ENCODE measurements around the gene TTC1. TPM values are rescaled to one million over a fixed set of nuclear protein-coding genes. Genes with fewer than 3 reads are reported as not detected.

TTC1 gene
- total RNA-seq, 1 donor: 51.0 TPM

- DNase-seq (ENCODE audit: low read depth): peak; percentile 18
- no peak for TF ChIP-seq CTCF (IDR thresholded peaks at IDR 0.05; ENCODE audit: insufficient read depth, low read depth, low read length)
- no peak overlapping the region for H3K4me3 ChIP-seq (ENCODE audit: low read depth, low read length)
Measured at GRCh38 chr5:160018945-160019625, 10.1 kb downstream of the TTC1 start.

DNA sequence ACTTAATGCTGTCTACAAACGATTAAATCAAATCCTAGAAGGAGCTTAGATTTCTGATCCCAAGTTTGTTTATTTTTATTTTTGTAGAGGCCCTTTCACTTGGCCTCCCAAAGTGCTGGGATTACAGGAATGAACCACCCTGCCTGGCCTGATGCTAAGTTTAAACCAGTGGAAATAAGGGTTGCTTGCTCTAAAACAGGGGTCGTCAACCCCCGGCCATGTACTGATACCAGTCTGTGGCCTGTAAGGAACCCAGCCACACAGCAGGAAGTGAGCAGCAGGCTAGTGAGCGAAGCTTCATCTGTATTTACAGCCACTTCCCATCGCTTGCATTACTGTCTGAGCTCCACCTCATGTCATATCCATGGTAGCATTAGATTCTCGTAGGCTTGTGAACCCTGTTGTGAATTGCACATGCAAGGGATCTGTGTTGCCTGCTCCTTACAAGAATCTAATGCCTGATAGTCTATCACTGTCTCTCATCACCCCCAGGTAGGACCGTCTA is 11.4 kb downstream of the TTC1 start:
- no peak overlapping the region for H3K4me3 ChIP-seq (ENCODE audit: low read depth, low read length)
- DNase-seq (ENCODE audit: low read depth): peak; percentile 30
- no peak for TF ChIP-seq CTCF (IDR thresholded peaks at IDR 0.05; ENCODE audit: insufficient read depth, low read depth, low read length)

DNA sequence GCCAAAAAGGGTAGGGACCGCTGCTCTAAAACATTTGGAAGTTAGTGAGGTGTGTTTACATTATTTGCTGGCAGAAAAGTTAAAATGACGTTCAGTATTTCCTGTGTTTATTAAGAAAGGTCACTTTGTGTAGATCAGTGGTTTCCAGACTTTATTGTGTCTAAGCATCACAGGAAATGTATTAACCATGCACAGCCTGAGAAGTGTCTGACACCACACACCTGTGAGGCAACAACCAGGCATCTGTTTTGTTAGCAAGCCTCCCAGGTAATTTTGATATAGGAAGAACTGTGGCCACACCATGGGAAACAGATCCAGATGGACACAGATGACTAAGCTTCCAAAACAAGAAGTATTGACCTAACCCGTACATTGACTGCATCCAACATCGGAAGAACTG is 12.0 kb downstream of the TTC1 start:
- DNase-seq (ENCODE audit: low read depth): peak; percentile 78
- no peak for TF ChIP-seq CTCF (IDR thresholded peaks at IDR 0.05; ENCODE audit: insufficient read depth, low read depth, low read length)
- H3K4me3 ChIP-seq (ENCODE audit: low read depth, low read length): no peak overlapping the region

- peak; percentile 80 for DNase-seq (ENCODE audit: low read depth)
- no peak overlapping the region for H3K4me3 ChIP-seq (ENCODE audit: low read depth, low read length)
- peak; percentile 74 for TF ChIP-seq CTCF (IDR thresholded peaks at IDR 0.05; ENCODE audit: insufficient read depth, low read depth, low read length)
Measured at GRCh38 chr5:160021831-160022446, 13.0 kb downstream of the TTC1 start.

DNA sequence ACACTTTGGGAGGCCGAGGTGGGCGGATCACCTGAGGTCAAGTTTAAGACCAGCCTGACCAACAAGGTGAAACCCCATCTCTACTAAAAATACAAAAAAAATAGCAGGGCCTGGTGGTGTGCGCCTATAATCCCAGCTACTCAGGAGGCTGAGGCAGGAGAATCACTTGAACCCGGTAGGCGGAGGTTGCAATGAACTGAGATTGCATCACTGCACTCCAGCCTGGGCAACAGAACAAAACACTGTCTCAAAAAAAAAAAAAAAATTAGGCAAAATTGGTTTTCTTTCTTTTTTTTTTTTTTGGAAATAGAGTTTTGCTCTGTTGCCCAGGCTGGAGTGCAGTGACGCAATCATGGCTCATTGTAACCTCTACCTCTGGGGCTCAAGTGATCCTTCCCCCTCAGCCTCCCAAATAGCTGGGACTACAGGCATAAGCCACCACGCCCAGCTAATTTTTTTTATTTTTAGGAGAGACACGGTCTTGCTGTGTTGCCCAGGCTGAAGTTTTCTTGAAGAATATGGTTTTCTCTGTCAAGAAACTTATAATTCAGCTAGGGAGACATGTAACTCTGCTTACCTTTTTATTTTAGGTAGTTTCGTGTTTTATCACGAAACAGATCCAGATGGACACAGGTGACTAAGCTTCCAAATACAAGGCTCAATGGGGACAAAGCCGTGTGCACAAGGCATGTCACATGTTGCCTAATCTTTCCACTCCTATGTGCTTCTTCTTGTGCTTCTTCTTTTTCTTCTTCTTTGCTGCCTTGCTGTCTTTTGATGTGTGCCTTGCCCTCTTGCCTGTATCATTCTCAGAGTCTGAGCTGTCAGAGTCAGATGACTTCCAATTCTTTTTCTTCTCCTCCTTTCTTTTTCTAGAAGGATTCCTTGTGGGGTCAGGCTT is 14.3 kb downstream of the TTC1 start:
- no peak overlapping the region for H3K4me3 ChIP-seq (ENCODE audit: low read depth, low read length)
- TF ChIP-seq CTCF (IDR thresholded peaks at IDR 0.05; ENCODE audit: insufficient read depth, low read depth, low read length): no peak
- DNase-seq (ENCODE audit: low read depth): no peak

DNA sequence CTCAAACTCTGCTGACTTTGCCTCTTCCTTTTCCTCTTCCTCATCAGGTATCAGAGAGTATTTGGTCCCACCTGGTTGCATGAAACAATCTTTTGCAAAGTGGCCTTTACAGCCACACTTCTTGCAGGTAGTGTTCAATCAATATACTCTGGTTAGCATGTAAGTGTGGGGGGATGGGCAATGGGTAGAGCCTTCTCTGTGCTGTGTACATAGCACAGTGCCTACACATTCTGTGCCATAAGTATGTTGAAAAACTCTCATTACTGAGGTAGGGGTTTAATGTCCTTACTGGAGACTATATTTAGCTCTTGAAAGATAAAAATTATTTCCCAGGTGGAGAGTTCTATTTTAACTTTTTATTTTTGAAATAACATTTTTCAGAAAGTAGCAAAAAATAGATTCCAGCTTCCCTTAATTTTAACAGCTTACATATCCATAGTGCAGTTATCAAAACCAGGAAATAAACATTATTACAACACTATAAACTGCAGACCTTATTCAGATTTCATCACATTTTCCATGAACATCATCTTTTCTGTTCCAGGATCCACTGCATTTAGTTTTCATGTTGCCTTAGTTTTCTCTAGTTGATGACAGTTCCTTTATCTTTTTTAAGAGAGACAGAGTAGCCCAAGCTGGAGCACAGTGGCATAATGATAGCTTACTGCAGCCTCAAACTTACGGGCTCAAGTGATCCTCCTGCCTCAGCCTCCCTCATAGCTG is 15.1 kb downstream of the TTC1 start:
- DNase-seq (ENCODE audit: low read depth): no peak
- H3K4me3 ChIP-seq (ENCODE audit: low read depth, low read length): no peak overlapping the region
- no peak for TF ChIP-seq CTCF (IDR thresholded peaks at IDR 0.05; ENCODE audit: insufficient read depth, low read depth, low read length)
